Measurements from ENCODE around the gene UCMA. TPM values are rescaled to one million over a fixed set of nuclear protein-coding genes. Genes with fewer than 3 reads are reported as not detected.

The UCMA gene
- total RNA-seq, 2 experiments from 2014 or later = not detected

GRCh38 chr10:13218878-13219277 lies 15.3 kb downstream of the UCMA start:
- H3K27me3 ChIP-seq (ENCODE audit: control insufficient read depth in 1 of 2, insufficient read depth in 2 of 2, low read length in 2 of 2) = no peaks in the 10 kb centered on the region
- intact Hi-C loops (cut with DNase I, micrococcal nuclease) = no loop called here
- Mint-ChIP-seq H3K27ac (no peak overlapping the region), H3K4me1 (ENCODE audit: low read depth) (no peaks in the 10 kb centered on the region), H3K9me3 (no peaks in the 10 kb centered on the region), H3K4me3 (no peak overlapping the region), H3K27me3 (no peaks in the 10 kb centered on the region), H3K36me3 (ENCODE audit: low read depth) (no peaks in the 10 kb centered on the region)
- DNase-seq (no peak), ATAC-seq (ENCODE audit: poor library complexity) (no peak)
- no peaks in the 10 kb centered on the region for H3K9me3 ChIP-seq (ENCODE audit: control insufficient read depth in 1 of 2, insufficient read depth in 1 of 2, low read length in 2 of 2)
- ChIA-PET CTCF (no interaction called here), POLR2A (no interaction called here)
- H3K4me3 ChIP-seq (ENCODE audit: low read length) = no peak overlapping the region
- H3K4me1 ChIP-seq (ENCODE audit: insufficient read depth, low read length) = no peaks in the 10 kb centered on the region
- no peaks in the 10 kb centered on the region for H3K36me3 ChIP-seq (ENCODE audit: insufficient read depth, low read length)
- TF ChIP-seq, protein P1, sequence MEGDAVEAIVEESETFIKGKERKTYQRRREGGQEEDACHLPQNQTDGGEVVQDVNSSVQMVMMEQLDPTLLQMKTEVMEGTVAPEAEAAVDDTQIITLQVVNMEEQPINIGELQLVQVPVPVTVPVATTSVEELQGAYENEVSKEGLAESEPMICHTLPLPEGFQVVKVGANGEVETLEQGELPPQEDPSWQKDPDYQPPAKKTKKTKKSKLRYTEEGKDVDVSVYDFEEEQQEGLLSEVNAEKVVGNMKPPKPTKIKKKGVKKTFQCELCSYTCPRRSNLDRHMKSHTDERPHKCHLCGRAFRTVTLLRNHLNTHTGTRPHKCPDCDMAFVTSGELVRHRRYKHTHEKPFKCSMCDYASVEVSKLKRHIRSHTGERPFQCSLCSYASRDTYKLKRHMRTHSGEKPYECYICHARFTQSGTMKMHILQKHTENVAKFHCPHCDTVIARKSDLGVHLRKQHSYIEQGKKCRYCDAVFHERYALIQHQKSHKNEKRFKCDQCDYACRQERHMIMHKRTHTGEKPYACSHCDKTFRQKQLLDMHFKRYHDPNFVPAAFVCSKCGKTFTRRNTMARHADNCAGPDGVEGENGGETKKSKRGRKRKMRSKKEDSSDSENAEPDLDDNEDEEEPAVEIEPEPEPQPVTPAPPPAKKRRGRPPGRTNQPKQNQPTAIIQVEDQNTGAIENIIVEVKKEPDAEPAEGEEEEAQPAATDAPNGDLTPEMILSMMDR (IDR thresholded peaks at IDR 0.05) = no peak
- no peak overlapping the region for H3K27ac ChIP-seq (ENCODE audit: low read depth in 1 of 2, low read length in 2 of 2)

- no peaks in the 10 kb centered on the region for H3K4me1 ChIP-seq (ENCODE audit: insufficient read depth, low read length)
- H3K36me3 ChIP-seq (ENCODE audit: insufficient read depth, low read length) = no peaks in the 10 kb centered on the region
- POLR2A ChIA-PET = no interaction called here
- no peak overlapping the region for H3K4me3 Mint-ChIP-seq
- H3K27me3 Mint-ChIP-seq = no peaks in the 10 kb centered on the region
- DNase-seq = no peak
- TF ChIP-seq, protein P1 (IDR thresholded peaks at IDR 0.05) = no peak
- intact Hi-C loops (cut with DNase I, micrococcal nuclease) = no loop called here
- H3K9me3 Mint-ChIP-seq = no peaks in the 10 kb centered on the region
- no peak for ATAC-seq (ENCODE audit: poor library complexity)
- no peak overlapping the region for H3K27ac Mint-ChIP-seq
- no peak overlapping the region for H3K27ac ChIP-seq (ENCODE audit: low read depth in 1 of 2, low read length in 2 of 2)
- no peak overlapping the region for H3K4me3 ChIP-seq (ENCODE audit: low read length)
- no peaks in the 10 kb centered on the region for H3K27me3 ChIP-seq (ENCODE audit: control insufficient read depth in 1 of 2, insufficient read depth in 2 of 2, low read length in 2 of 2)
- no peaks in the 10 kb centered on the region for H3K36me3 Mint-ChIP-seq (ENCODE audit: low read depth)
- H3K4me1 Mint-ChIP-seq (ENCODE audit: low read depth) = no peaks in the 10 kb centered on the region
- CTCF ChIA-PET = interaction anchor here (1.3 kb wide), 1 partner anchor 89 kb away, joined by 4 read pairs; no protein-coding TSS in a partner anchor
- H3K9me3 ChIP-seq (ENCODE audit: control insufficient read depth in 1 of 2, insufficient read depth in 1 of 2, low read length in 2 of 2) = no peaks in the 10 kb centered on the region
Observed at GRCh38 chr10:13213163-13213562, 21.0 kb downstream of the UCMA start.

DNA sequence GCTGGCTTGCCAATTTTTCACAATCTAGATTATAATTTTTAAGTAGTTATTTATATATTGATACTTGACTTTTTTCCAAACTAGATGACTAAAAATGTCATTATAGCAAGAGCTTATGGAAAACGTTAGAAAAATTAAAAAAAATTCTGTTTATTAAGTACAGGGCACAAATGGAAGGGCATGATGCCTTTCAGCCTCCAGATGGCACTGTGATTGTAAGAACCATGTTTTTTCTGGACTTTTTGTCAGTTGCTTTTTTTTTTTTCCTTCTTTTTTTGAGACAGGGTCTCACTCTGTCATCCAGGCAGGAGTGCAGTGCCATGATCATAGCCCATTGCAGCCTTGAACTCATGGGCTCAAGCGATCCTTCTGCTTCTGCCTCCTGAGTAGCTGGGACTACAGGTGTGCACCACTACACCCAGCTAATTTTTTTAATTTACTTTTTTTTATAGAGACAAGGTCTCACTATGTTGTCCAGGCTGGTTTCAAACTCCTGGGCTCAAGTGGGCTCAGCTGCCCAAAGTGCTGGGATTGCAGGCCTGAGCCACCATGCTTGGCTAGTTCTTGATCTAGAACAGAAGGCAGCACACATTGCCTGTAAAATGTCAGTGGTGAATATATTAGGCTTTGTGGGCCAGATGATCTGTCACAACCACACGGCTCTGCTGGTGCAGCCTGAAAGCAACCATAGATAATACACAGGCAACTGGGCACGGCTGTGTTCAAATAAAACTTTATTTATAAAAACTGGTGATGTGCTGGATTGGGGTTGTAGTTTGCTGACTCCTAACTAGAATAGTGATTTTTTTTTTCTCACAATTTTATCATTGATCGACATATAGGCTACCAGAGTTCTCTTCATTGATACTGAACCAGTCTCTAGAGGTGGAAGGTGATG lies 27.4 kb downstream of the UCMA start:
- Histone ChIP-seq H3K9me3 (ENCODE audit: control insufficient read depth in 1 of 2, insufficient read depth in 1 of 2, low read length in 2 of 2) (no peaks in the 10 kb centered on the region), H3K27me3 (ENCODE audit: control insufficient read depth in 1 of 2, insufficient read depth in 2 of 2, low read length in 2 of 2) (no peaks in the 10 kb centered on the region), H3K4me3 (ENCODE audit: low read length) (no peak overlapping the region), H3K27ac (ENCODE audit: low read depth in 1 of 2, low read length in 2 of 2) (no peak overlapping the region), H3K4me1 (ENCODE audit: insufficient read depth, low read length) (no peaks in the 10 kb centered on the region), H3K36me3 (ENCODE audit: insufficient read depth, low read length) (no peaks in the 10 kb centered on the region)
- Mint-ChIP-seq H3K4me3 (no peak overlapping the region), H3K27me3 (no peaks in the 10 kb centered on the region), H3K9me3 (no peaks in the 10 kb centered on the region), H3K27ac (no peak overlapping the region), H3K36me3 (ENCODE audit: low read depth) (no peaks in the 10 kb centered on the region), H3K4me1 (ENCODE audit: low read depth) (no peaks in the 10 kb centered on the region)
- ChIA-PET POLR2A (interaction anchor here (0.8 to 1.1 kb wide), 2 partner anchors 96 to 165 kb away, joined by 3 read pairs; no protein-coding TSS in a partner anchor), CTCF (interaction anchor here (0.6 to 1.0 kb wide), 2 partner anchors 95 to 1146 kb away, joined by 3 to 14 read pairs; no protein-coding TSS in a partner anchor)
- TF ChIP-seq, protein P1 (IDR thresholded peaks at IDR 0.05) = peak; percentile 31
- ATAC-seq (ENCODE audit: poor library complexity) (no peak), DNase-seq (peak in 3 of 14 experiments; percentile 4 to 25 (median 22))
- intact Hi-C loops (cut with DNase I, micrococcal nuclease) = loop anchor here in 1 of 2 experiments (5.0 kb wide), 1 partner anchor 96 kb away; the partner anchor contains the start of gene PHYH

Data from CD4-positive, alpha-beta T cell (primary cell).